Panc1 (cell line): ENCODE data around the gene RORC. TPM values are rescaled to one million over a fixed set of nuclear protein-coding genes. Genes with fewer than 3 reads are reported as not detected.

Experiments used
- ATAC-seq: fragments of 200-7000 bp; cut with Tn5 transposase; 2 replicates; pipeline ENCODE4 v1.9.1; 2020; ENCODE audit warnings: mild to moderate bottlenecking, moderate library complexity
- BruUV-seq: library from RNA; stranded (reverse); fragments of 400-500 nt; replicated peaks from 2 replicates; lab custom pipeline; 2021; lab: Mats Ljungman, UMichigan
- CTCF ChIA-PET: fragments of 300-600 bp; sonication (Branson Sonifier 250); formaldehyde crosslinking; loops from one replicate; lab custom pipeline; 2022; ENCODE audit warnings: antibody characterized with exemption; lab: Charles Lee
- POLR2A ChIA-PET: fragments of 300-600 bp; sonication (Branson Sonifier 250); formaldehyde crosslinking; loops from one replicate; lab custom pipeline; 2022; ENCODE audit warnings: antibody characterized with exemption; lab: Charles Lee
- DNase-seq: peaks from one replicate; pipeline ENCODE4 v3.0.0-alpha.2; 2010; ENCODE audit warnings: low read depth, low spot score
- H3K27ac ChIP-seq: 2 replicates; pipeline ENCODE4 v1.5.1; 2011; ENCODE audit warnings: mild to moderate bottlenecking, low read length, inconsistent platforms
- H3K27me3 ChIP-seq: fragments of 200-500 bp; sonication (Bioruptor generic); 2 replicates; pipeline ENCODE4 v1.6.0; 2014; ENCODE audit warnings: low read length, inconsistent platforms; ENCODE audit not compliant: control insufficient read depth, insufficient read depth
- H3K36me3 ChIP-seq: fragments of 200-500 bp; sonication (Bioruptor generic); 2 replicates; pipeline ENCODE4 v1.5.1; 2014; ENCODE audit warnings: inconsistent platforms, mild to moderate bottlenecking, low read length, moderate library complexity; ENCODE audit not compliant: control insufficient read depth, insufficient read depth
- H3K4me1 ChIP-seq: 2 replicates; pipeline ENCODE4 v1.5.1; 2011; ENCODE audit warnings: inconsistent platforms, mild to moderate bottlenecking, low read length, moderate library complexity; ENCODE audit not compliant: control insufficient read depth, insufficient read depth
- H3K4me3 ChIP-seq, 2 experiments: 2 replicates each; pipeline ENCODE4 v1.5.1; 2011 to 2012; ENCODE audit warnings: low read depth in 2 of 2, low read length in 2 of 2, mild to moderate bottlenecking in 2 of 2, inconsistent platforms in 1 of 2, moderate library complexity in 1 of 2
- H3K9me3 ChIP-seq: fragments of 200-500 bp; sonication (Bioruptor generic); 2 replicates; pipeline ENCODE4 v1.5.1; 2014; ENCODE audit warnings: low read depth, mild to moderate bottlenecking, inconsistent platforms, low read length, moderate library complexity; ENCODE audit not compliant: control insufficient read depth, insufficient read depth
- POLR2AphosphoS5 ChIP-seq: IDR thresholded peaks from 2 replicates; pipeline ENCODE4 v1.6.1; 2012; ENCODE audit warnings: mild to moderate bottlenecking, low read depth, low read length, moderate library complexity
- REST ChIP-seq, 2 experiments: IDR thresholded peaks; 2 replicates each; pipeline ENCODE4 v1.6.1; 2011 to 2012; ENCODE audit warnings: low read depth in 2 of 2, control low read depth in 1 of 2, low read length in 1 of 2, mild to moderate bottlenecking in 1 of 2, moderate library complexity in 1 of 2; ENCODE audit not compliant: insufficient read depth in 1 of 2
- SIN3A ChIP-seq: IDR thresholded peaks from 2 replicates; pipeline ENCODE4 v1.6.1; 2012; ENCODE audit warnings: low read depth, mild to moderate bottlenecking, low read length, moderate library complexity, borderline replicate concordance; ENCODE audit not compliant: insufficient read depth
- TCF7L2 ChIP-seq: IDR thresholded peaks from 2 replicates; pipeline ENCODE4 v1.6.1; 2011; ENCODE audit warnings: mild to moderate bottlenecking, low read depth, low read length, inconsistent platforms
- in situ Hi-C: cut with HindIII; loops from 2 replicates; pipeline ENCODE4 v1.10.0; 2016; ENCODE audit warnings: low sequenced_read_pairs, low pct_unique_long_range_greater_than_20kb
- intact Hi-C: fragments of 100-400 bp; cut with micrococcal nuclease; formaldehyde crosslinking; loops from one replicate; pipeline ENCODE4 v1.10.0; 2022; ENCODE audit not compliant: unreplicated experiment
- total RNA-seq: library from RNA; stranded (reverse); gene quantifications from one replicate; pipeline ENCODE4 v1.2.1, GENCODE V29; 2021; ENCODE audit not compliant: unreplicated experiment
- TF ChIP-seq, protein P1 (sequence below): fragments of 450-650 bp; IDR thresholded peaks from 2 replicates; pipeline ENCODE4 v1.5.1; 2017; ENCODE audit warnings: mild to moderate bottlenecking

RORC gene
- total RNA-seq, 1 experiment from 2014 or later: not detected

GRCh38 chr1:151801310-151801820 lies 30.2 kb downstream of the RORC start:
- DNase-seq: no peak
- in situ Hi-C loops (no loop called here), intact Hi-C loops (no loop called here)
- no peaks in the 10 kb centered on the region for H3K36me3 ChIP-seq
- no peak for TF ChIP-seq SIN3A
- TF ChIP-seq POLR2AphosphoS5: no peak
- TF ChIP-seq, protein P1, sequence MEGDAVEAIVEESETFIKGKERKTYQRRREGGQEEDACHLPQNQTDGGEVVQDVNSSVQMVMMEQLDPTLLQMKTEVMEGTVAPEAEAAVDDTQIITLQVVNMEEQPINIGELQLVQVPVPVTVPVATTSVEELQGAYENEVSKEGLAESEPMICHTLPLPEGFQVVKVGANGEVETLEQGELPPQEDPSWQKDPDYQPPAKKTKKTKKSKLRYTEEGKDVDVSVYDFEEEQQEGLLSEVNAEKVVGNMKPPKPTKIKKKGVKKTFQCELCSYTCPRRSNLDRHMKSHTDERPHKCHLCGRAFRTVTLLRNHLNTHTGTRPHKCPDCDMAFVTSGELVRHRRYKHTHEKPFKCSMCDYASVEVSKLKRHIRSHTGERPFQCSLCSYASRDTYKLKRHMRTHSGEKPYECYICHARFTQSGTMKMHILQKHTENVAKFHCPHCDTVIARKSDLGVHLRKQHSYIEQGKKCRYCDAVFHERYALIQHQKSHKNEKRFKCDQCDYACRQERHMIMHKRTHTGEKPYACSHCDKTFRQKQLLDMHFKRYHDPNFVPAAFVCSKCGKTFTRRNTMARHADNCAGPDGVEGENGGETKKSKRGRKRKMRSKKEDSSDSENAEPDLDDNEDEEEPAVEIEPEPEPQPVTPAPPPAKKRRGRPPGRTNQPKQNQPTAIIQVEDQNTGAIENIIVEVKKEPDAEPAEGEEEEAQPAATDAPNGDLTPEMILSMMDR: no peak
- no peak for TF ChIP-seq REST (IDR thresholded peaks at IDR 0.05; ENCODE audit: insufficient read depth in 1 of 2, low read depth in 2 of 2, low read length in 1 of 2)
- no peak for TF ChIP-seq TCF7L2
- no peak overlapping the region for H3K27ac ChIP-seq
- no TSS peak for BruUV-seq
- ChIA-PET CTCF (no interaction called here), POLR2A (no interaction called here)
- no peak for ATAC-seq
- no peaks in the 10 kb centered on the region for H3K9me3 ChIP-seq
- no peak overlapping the region for H3K4me3 ChIP-seq
- no peaks in the 10 kb centered on the region; the same call in 1 of the 2 replicates for H3K4me1 ChIP-seq
- no peaks in the 10 kb centered on the region for H3K27me3 ChIP-seq

DNA sequence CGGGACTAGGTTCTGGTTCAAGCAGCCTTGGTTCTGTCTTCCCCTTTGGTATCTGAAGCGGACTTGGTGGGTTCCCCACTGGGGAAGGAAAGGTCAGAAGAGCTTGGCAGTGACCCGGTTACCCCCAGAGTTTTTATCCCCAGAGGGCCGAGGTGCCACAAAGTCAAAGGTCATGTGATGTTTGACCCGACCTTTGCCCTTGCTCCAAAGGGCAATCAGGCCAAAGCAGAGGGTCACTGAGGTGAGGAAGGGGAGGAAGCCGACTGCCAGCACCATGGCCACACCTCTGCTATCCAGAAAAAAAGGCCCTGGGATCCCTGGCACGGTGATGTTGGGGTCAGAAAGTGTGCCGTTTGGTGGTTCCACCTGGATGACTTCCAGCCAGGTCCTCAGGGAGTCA lies 30.8 kb downstream of the RORC start:
- Histone ChIP-seq H3K27me3 (no peaks in the 10 kb centered on the region), H3K4me1 (no peaks in the 10 kb centered on the region; the same call in 1 of the 2 replicates), H3K27ac (no peak overlapping the region), H3K9me3 (no peaks in the 10 kb centered on the region), H3K4me3 (no peak overlapping the region), H3K36me3 (no peaks in the 10 kb centered on the region)
- intact Hi-C loops: no loop called here
- ATAC-seq: no peak
- POLR2A ChIA-PET: no interaction called here
- DNase-seq: no peak
- in situ Hi-C loops: no loop called here
- TF ChIP-seq REST (IDR thresholded peaks at IDR 0.05; ENCODE audit: insufficient read depth in 1 of 2, low read depth in 2 of 2, low read length in 1 of 2) (no peak), POLR2AphosphoS5 (no peak), SIN3A (no peak), TCF7L2 (no peak)
- TF ChIP-seq, protein P1: no peak
- CTCF ChIA-PET: no interaction called here
- BruUV-seq: no TSS peak
